K562 (cell line): Measurements from ENCODE around the gene LSS. TPM values are rescaled to one million over a fixed set of nuclear protein-coding genes. Genes with fewer than 3 reads are reported as not detected.
A peak's percentile ranks its signal among the peaks of the same experiment; 100 is the strongest.

Experiments
- EHMT2 ChIP-seq: fragments of 450-650 bp; IDR thresholded peaks from 2 replicates; pipeline ENCODE4 v1.6.1; 2018; ENCODE audit warnings: antibody characterized with exemption
- HDAC1 ChIP-seq, 2 experiments: fragments of 450-650 bp; IDR thresholded peaks; 2 replicates each; pipeline ENCODE4 v1.6.1; 2016 to 2017; ENCODE audit warnings: inconsistent platforms in 1 of 2, mild to moderate bottlenecking in 1 of 2, moderate library complexity in 1 of 2
- MAFF ChIP-seq: IDR thresholded peaks from 2 replicates; pipeline ENCODE4 v1.6.1; 2012; ENCODE audit warnings: low read length, improper control_type of control experiment
- MYC ChIP-seq, 2 experiments: fragments of 250-450 bp in 1 of 2; sonication (Bioruptor Pico) in 1 of 2; IDR thresholded peaks; 2 replicates each; pipeline versions ENCODE4 v1.5.1 to v1.6.1; 2012 to 2021; ENCODE audit warnings: low read depth in 2 of 2, borderline replicate concordance in 1 of 2, improper control_type of control experiment in 1 of 2, low read length in 1 of 2, mild to moderate bottlenecking in 1 of 2, moderate library complexity in 1 of 2
- STAT5B ChIP-seq: fragments of 250-450 bp; sonication (Bioruptor Pico); IDR thresholded peaks from 2 replicates; pipeline ENCODE4 v1.8.0; 2021; ENCODE audit warnings: mild to moderate bottlenecking, inconsistent platforms
- TEAD4 ChIP-seq, 2 experiments: sonication (generic) in 1 of 2; formaldehyde crosslinking in 1 of 2; IDR thresholded peaks; 2 replicates each; pipeline versions ENCODE4 v1.6.1 to v1.8.0; 2012 to 2022; ENCODE audit warnings: borderline replicate concordance in 1 of 2, inconsistent platforms in 1 of 2, low read length in 1 of 2, mild to moderate bottlenecking in 1 of 2, missing genetic modification reagents in 1 of 2
- ZBED1 ChIP-seq: IDR thresholded peaks from 2 replicates; pipeline ENCODE4 v1.6.1; 2014
- ZNF75A ChIP-seq: fragments of 450-650 bp; formaldehyde crosslinking; IDR thresholded peaks from 2 replicates; pipeline ENCODE4 v1.4.0; 2020; ENCODE audit warnings: mild to moderate bottlenecking
- polyA plus RNA-seq, 8 experiments: library from polyadenylated mRNA; depleted of rRNA in 4 of 8; stranded (reverse) in 5 of 8; unstranded in 3 of 8; fragments of >200 nt; fragmentation: Nextera tagmentation in 2 of 8; fragmentation: Illumina TruSeq in 1 of 8; extraction: Ambion mirVana in 2 of 8; extraction: Trizol in 1 of 8; gene quantifications; 2 replicates each; pipeline versions ENCODE4 v1.2.1 to v1.2.3, GENCODE V29; 2011 to 2014; ENCODE audit warnings: inconsistent platforms in 1 of 8, missing spikeins in 1 of 8
- total RNA-seq, 7 experiments: library from RNA; depleted of rRNA in 6 of 7; stranded (reverse); fragments of >200 nt in 6 of 7; fragmentation: Illumina TruSeq in 2 of 7; extraction: Trizol in 2 of 7; gene quantifications; 2 replicates each; pipeline versions ENCODE4 v1.2.1 to v1.2.3, GENCODE V29; 2011 to 2021; ENCODE audit warnings: low replicate concordance in 1 of 7
- TF ChIP-seq, protein P1 (sequence below), 2 experiments: fragments of 200-800 bp in 1 of 2; sonication (Bioruptor generic) in 1 of 2; sonication (generic) in 1 of 2; formaldehyde crosslinking in 1 of 2; IDR thresholded peaks in 1 of 2; conservative IDR thresholded peaks in 1 of 2; 2 replicates each; pipeline versions ENCODE4 v1.5.0 to v1.6.1; 2016 to 2020; ENCODE audit warnings: missing compliant biosample characterization in 1 of 2, missing genetic modification characterization in 1 of 2, missing genetic modification reagents in 1 of 2

The LSS gene
- total and polyA plus RNA-seq, 9 of the 15 experiments (the other 6 are each of a cell fraction or from before 2014, with no cell fraction given) = 2.2 to 89.5 (median 37.4) TPM

DNA sequence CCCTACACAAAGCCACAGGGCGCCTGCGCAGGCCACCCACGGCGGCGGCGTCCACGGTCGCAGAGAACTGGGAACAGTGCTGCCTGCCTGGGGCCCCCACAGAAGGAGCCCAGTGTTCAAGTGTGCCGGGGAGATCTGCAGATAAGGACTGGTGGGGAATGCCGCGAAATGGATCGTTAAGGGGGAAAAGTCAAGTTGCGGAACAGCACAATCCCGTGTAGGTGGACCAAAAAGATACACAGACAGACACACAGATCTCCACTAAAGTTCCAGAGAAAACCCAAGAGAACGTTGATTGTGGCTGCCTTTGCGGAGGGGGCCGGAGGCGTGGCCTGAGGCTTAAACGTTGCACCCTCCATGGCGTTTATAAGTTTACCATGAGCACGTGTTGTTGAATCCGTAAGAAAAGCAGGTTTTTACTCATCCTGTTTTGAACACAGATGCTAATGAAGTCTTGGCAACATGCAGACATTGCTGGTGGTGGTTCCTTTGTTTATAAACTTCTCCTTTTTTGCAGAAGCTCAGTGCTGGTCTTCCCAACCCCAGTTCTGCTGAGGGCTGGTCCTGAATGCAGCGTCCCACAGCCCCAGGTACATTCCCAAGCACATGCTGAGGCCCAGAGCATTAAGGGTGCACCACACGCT lies 48.4 kb downstream of the LSS start (continued):
- no peak for TF ChIP-seq EHMT2
- no peak for TF ChIP-seq STAT5B (CRISPR knock-in tag)
- TF ChIP-seq ZNF75A = no peak
- TF ChIP-seq MYC (IDR thresholded peaks at IDR 0.05; ENCODE audit: low read depth, low read length) = peak; percentile 58
- TF ChIP-seq MYC (CRISPR knock-in tag; IDR thresholded peaks at IDR 0.05; ENCODE audit: borderline replicate concordance, low read depth) = no peak
- no peak for TF ChIP-seq MAFF
- TF ChIP-seq TEAD4 (IDR thresholded peaks at IDR 0.05; ENCODE audit: low read length) = 0 out of 2 replicates have a peak, but pooled peaks have one; percentile 19
- TF ChIP-seq TEAD4 (CRISPR knock-in tag; IDR thresholded peaks at IDR 0.05; ENCODE audit: borderline replicate concordance) = no peak
- TF ChIP-seq HDAC1 (IDR thresholded peaks at IDR 0.05) = peak in 1 of 2 experiments; percentile 54; a peak in 1 of 4 replicates
- TF ChIP-seq ZBED1 = 0 out of 2 replicates have a peak, but pooled peaks have one; percentile 37
- TF ChIP-seq, protein P1, sequence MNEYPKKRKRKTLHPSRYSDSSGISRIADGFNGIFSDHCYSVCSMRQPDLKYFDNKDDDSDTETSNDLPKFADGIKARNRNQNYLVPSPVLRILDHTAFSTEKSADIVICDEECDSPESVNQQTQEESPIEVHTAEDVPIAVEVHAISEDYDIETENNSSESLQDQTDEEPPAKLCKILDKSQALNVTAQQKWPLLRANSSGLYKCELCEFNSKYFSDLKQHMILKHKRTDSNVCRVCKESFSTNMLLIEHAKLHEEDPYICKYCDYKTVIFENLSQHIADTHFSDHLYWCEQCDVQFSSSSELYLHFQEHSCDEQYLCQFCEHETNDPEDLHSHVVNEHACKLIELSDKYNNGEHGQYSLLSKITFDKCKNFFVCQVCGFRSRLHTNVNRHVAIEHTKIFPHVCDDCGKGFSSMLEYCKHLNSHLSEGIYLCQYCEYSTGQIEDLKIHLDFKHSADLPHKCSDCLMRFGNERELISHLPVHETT (CRISPR knock-in tag; conservative IDR thresholded peaks at IDR 0.05 in 1 of 2, IDR thresholded peaks at IDR 0.05 in 1 of 2) = 0 out of 4 replicates have a peak, but pooled peaks of 1 of the 2 experiments have one; percentile 6
